HG03354 (cell line): ENCODE measurements around the gene PAPOLG.
"Not testable (repeated sequence)": the region's sequence is repeated elsewhere in the genome, so short reads cannot be mapped to it uniquely, and the experiment has no call there.

Experiments used
- ATAC-seq: cut with Tn5 transposase; IDR thresholded peaks from one replicate; pipeline ENCODE4 v1.9.1; 2021; ENCODE audit warnings: mild to moderate bottlenecking; ENCODE audit not compliant: unreplicated experiment, poor library complexity, severe bottlenecking

PAPOLG gene

DNA sequence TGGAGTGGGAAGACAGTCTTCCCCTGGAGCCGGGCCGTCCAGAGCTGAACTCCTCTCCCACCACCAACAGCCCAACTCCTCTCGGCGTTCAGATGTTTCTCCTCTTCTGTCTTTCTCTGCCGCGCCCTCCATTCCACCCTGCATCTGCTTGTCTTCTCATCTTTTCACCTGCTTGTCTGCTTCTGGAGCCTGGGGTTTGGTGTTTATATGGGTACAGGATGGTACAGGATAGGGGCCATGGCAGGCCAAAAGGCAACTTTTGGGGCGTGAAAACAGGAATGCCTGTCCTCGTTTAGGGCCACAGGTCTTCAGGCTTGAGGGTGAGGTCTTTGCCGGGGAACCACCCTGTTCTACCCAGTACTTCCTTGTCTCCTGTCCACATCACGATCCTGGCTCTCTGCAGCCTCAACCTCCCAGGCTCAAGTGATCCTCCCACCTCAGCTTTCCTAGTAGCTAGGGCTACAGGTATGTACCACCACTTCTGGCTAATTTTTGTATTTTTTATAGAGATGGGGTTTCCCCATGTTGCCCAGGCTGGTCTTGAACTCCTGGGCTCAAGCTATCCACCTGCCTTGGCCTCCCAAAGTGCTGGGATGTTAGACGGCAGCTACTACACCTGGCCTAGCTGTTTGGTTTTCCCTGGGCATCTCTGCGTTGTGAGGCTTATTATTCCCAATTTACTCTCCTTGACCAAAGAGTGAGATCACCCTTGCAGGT, 64.5 kb downstream of the PAPOLG start:
- no peak for ATAC-seq

GRCh38 chr2:60821133-60821469, 65.0 kb downstream of the PAPOLG start:
- ATAC-seq: no peak

GRCh38 chr2:60821587-60822302, 65.7 kb downstream of the PAPOLG start:
- ATAC-seq: no peak

GRCh38 chr2:60822987-60823386, 66.9 kb downstream of the PAPOLG start:
- ATAC-seq: no peak

GRCh38 chr2:60823694-60824305, 67.7 kb downstream of the PAPOLG start:
- ATAC-seq: no peak

DNA sequence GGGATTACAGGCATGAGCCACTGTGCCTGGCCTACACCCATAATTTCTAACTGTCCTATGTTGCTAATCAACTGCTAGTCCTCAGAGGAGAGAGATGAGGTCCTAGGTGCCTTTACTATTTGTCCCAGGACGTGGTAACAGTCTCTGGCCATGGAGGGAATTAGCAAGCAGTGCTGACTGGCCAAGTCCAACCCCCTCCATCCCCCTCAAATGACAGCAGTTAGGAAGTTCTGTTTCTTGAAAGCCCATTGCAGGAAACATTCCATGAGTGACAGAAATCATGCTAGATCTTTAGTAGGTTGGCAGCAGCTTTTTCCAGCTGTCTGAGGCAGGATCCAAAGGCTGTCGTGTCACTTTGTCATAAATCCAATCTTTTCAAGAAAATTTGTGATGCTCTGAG, 69.6 kb downstream of the PAPOLG start:
- no peak for ATAC-seq

DNA sequence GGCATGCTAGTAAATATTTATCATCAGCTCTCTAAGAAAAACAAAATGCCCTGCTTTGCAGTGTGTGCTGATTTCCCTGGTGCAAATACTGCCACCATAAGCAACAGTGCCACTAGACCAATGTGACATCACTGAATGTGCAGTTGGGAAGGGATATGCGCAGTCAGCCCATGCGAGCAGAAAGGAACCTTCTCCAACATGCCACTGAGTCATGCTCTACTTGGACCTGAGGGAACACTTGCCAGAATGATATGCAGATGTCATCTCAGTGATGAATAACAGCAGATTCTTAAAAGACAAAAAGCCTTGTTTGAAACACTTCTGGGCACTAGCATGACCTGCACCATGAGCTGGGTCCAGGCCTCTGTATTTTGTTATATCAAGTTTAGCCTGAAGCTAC, 70.0 kb downstream of the PAPOLG start:
- no peak for ATAC-seq

DNA sequence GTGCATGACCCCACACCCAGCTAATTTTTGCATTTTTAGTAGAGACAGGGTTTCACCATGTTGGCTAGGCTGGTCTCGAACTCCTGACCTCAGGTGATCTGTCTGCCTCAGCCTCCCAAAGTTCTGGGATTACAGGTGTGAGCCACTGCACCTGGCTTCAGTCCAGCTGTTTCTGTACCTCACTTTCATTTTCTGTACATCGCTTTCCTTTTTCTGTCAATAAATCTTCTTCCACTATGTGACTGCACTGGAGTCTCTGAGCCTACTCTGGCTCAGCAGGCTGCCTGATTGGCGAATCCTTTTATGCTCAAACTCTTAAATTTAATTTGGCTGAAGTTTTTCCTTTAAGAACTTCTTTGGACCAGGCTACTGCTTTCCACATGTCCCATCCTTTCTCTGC, 70.8 kb downstream of the PAPOLG start:
- ATAC-seq: not testable (repeated sequence)

DNA sequence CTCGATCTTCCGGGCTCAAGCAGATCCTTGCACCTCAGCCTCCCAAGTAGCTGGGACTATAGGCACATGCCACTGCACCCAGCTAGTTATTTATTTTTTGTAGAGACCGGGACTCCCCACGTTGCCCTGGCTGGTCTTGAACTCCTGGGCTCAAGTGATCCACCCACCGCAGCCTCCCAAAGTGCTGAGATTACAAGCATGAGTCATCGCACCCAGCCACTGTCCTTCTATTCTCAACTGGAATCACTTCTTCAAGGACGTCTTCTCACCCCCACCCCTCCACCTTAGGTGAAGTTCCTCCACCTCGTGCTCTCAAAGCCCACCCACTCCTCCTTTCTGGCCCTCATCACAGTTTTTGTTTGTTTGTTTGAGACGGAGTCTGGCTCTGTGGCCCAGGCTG, 71.3 kb downstream of the PAPOLG start:
- no peak for ATAC-seq

DNA sequence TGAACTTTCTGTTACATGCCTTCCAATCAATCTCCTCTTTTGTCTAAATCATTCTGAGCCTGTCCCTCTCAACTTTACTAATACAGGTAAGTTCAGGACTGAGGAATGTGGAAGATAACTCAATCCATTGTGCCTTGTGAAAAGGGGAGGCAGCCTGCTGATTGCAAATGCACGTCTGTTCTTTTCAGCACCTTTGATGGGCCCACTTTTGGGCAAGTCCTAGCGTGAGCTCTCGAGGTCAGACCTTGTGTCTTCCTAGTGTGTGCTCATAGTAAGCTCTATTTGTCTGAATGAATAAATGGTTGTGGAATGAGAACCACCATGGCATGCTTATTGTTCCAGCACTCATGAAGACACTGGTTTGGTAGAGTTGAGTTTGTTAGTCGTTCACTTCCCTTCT, 74.9 kb downstream of the PAPOLG start:
- no peak for ATAC-seq

GRCh38 chr2:60831921-60832320, 75.9 kb downstream of the PAPOLG start:
- ATAC-seq: no peak

- ATAC-seq: no peak
Observed at GRCh38 chr2:60832621-60833020, 76.6 kb downstream of the PAPOLG start.

DNA sequence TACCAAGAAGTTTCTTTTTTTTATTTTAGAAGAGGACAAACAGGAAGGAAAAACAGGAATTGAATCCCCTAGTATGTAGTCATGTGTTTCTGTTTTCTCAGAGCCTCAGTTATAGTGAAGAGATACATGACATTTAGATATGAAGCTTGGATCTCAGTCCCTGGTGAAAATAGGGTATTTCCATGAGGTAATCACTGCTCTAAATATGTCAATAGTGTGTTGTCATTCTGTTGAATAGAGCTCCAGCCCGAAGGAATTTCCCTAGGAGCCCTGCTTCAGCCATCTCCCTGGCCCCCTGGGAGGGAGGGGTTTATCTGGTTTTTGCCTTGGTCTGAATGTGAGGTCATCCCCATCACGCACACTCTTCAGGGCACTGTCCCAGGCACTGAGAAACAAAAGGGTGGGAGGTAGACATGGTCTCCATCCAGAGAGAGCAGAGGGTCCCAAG, 78.2 kb downstream of the PAPOLG start:
- peak; percentile 54 for ATAC-seq

GRCh38 chr2:60836491-60836890, 80.4 kb downstream of the PAPOLG start:
- no peak for ATAC-seq

DNA sequence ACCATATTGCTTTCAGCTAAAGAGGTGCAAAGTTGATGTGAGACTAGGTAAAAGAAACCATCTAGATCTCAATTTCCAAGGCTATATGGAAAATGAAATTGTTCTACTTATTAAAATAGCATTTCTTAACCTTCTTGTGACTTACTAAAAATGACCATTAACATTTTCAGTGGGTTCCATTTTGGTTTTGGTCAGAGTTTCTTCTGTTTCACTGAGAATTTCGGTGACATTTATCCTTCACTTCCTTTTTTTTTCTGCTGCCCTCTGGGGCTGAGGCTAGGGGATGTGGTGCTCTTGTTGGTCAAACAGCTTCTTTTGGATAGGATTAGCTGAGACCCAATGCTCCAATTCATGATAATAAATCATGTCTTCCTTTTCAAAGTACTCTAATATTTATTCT, 81.1 kb downstream of the PAPOLG start:
- ATAC-seq: no peak

- no peak for ATAC-seq
Observed at GRCh38 chr2:60838481-60838880, 82.4 kb downstream of the PAPOLG start.

DNA sequence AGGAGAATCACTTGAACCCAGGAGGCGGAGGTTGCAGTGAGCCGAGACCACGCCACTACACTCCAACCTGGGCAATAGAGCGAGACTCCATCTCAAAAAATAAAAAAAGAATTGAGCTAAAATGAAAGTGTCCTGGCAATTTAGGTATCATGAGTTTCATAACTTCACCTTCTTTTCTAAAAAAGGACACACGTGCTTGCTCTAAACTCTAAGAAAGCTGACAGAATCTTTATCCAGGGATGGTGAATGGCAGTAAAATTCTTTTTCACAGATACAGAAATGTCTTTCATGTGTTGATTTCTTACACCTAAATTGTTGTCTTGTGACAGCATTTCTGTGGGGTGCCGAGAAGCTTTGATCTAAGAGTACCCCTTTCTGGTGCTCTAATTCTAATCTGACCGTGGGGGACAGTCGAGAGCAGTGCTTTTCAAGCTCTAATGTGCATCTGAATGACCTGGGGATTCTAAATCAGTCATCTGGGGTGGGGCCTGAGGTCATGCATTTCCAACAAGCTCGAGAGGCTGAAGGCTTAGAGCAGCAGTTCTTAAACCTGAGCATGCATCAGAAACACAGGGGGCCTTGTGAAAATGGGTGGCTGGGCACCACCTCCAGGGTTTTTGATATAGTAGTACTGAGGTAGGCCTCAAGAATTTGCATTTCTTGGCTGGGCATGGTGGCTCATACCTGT, 83.2 kb downstream of the PAPOLG start:
- ATAC-seq: peak; percentile 54

- peak; percentile 52 for ATAC-seq
Observed at GRCh38 chr2:60840880-60841279, 84.8 kb downstream of the PAPOLG start.

DNA sequence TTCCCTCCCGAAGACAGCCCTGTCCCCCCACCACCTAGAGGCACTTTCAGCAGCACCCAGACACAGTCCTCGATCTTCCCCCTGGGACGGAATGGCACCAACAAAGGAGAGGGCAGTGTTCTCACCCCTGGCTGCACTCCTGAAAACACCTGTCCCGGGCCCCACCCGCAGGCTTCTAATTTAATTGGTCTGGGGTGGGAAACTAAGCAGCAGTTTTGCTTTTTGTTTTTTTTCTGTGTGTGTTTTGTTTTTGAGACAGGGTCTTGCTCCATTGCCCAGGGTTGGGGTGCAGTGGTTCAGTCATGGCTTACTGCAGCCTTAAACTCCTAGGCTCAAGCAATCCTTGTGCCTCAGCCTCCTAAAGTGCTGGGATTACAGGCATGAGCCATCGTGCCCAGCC, 86.9 kb downstream of the PAPOLG start:
- ATAC-seq: no peak

GRCh38 chr2:60844105-60844504, 88.0 kb downstream of the PAPOLG start:
- ATAC-seq: no peak

DNA sequence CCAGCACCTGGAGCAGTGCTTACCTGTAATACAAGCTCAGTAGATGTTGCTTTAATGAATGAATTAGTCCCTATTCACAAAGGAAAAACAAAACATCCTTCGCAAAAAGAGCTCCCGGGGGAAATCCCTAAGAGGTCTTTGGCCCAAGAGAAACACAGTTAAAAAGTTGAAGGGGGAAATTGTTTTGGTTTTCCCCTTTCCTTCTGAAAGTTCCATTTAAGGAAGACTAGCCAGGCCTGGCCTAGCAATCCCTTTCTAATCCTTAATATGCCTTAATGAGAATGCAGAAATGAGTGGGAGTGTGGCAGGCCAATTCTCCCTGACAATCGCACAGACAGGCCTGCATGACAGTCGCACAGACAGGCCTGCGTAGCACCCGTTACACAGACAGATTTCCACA, 91.8 kb downstream of the PAPOLG start:
- no peak for ATAC-seq
